CD14-positive monocyte (primary cell): ENCODE measurements around the gene FBXL22. TPM values are rescaled to one million over a fixed set of nuclear protein-coding genes. Genes with fewer than 3 reads are reported as not detected.

ENCODE experiments used
- DNase-seq, 3 donors: peaks; one replicate each; pipeline ENCODE4 v3.0.0-alpha.2; 2011 to 2022
- H2AFZ ChIP-seq: 2 replicates; pipeline ENCODE4 v1.6.0; 2012; ENCODE audit warnings: mild to moderate bottlenecking, low read depth, low read length, inconsistent platforms; ENCODE audit not compliant: insufficient read depth, poor library complexity, severe bottlenecking
- H3K27ac ChIP-seq, 2 donors: 1 replicate in 1 of 2; 2 replicates in 1 of 2; pipeline ENCODE4 v1.5.1; 2012 to 2013; ENCODE audit warnings: low read length in 2 of 2, control low read depth in 1 of 2, inconsistent platforms in 1 of 2, low read depth in 1 of 2, mild to moderate bottlenecking in 1 of 2
- H3K27me3 ChIP-seq, 2 donors: one replicate each; pipeline versions ENCODE4 v1.6.0 to v1.6.1; 2011 to 2013; ENCODE audit warnings: low read length in 2 of 2; ENCODE audit not compliant: control insufficient read depth in 2 of 2, insufficient read depth in 2 of 2
- H3K36me3 ChIP-seq, 2 donors: replicated peaks in 1 of 2; 1 replicate in 1 of 2; 2 replicates in 1 of 2; pipeline versions ENCODE4 v1.5.1 to v1.6.1; 2012 to 2013; ENCODE audit warnings: low read length in 2 of 2, control low read depth in 1 of 2, inconsistent platforms in 1 of 2, mild to moderate bottlenecking in 1 of 2; ENCODE audit not compliant: insufficient read depth in 2 of 2, control insufficient read depth in 1 of 2
- H3K4me1 ChIP-seq, 2 donors: 1 replicate in 1 of 2; 2 replicates in 1 of 2; pipeline versions ENCODE4 v1.5.1 to v1.6.1; 2012 to 2013; ENCODE audit warnings: low read length in 2 of 2, control low read depth in 1 of 2, inconsistent platforms in 1 of 2, mild to moderate bottlenecking in 1 of 2, moderate library complexity in 1 of 2; ENCODE audit not compliant: insufficient read depth in 2 of 2, control insufficient read depth in 1 of 2
- H3K4me2 ChIP-seq: replicated peaks from 2 replicates; pipeline ENCODE3; 2012; ENCODE audit warnings: low read length, moderate library complexity, mild to moderate bottlenecking; ENCODE audit not compliant: poor library complexity, severe bottlenecking; ENCODE audit errors: extremely low read depth
- H3K4me3 ChIP-seq, 3 experiments: fragments of 200-600 bp in 1 of 3; sonication (generic) in 1 of 3; replicated peaks in 1 of 3; 1 replicate in 2 of 3; 2 replicates in 1 of 3; pipeline ENCODE4 v1.5.1; 2011 to 2013; ENCODE audit warnings: low read length in 3 of 3, mild to moderate bottlenecking in 3 of 3, control low read depth in 2 of 3, low read depth in 2 of 3, inconsistent platforms in 1 of 3, moderate library complexity in 1 of 3
- H3K79me2 ChIP-seq: 2 replicates; pipeline ENCODE4 v1.6.0; 2012; ENCODE audit warnings: mild to moderate bottlenecking, control low read depth, inconsistent platforms, low read length, moderate library complexity; ENCODE audit not compliant: insufficient read depth
- H3K9ac ChIP-seq: 2 replicates; pipeline ENCODE4 v1.6.0; 2017; ENCODE audit warnings: low read length, mild to moderate bottlenecking; ENCODE audit not compliant: insufficient read depth, poor library complexity, severe bottlenecking
- H3K9me3 ChIP-seq, 2 donors: replicated peaks in 1 of 2; 1 replicate in 1 of 2; 2 replicates in 1 of 2; pipeline versions ENCODE4 v1.5.1 to v1.6.1; 2012 to 2013; ENCODE audit warnings: low read length in 2 of 2, control low read depth in 1 of 2; ENCODE audit not compliant: control insufficient read depth in 1 of 2, insufficient read depth in 1 of 2
- H4K20me1 ChIP-seq: 2 replicates; pipeline ENCODE4 v1.6.0; 2012; ENCODE audit warnings: mild to moderate bottlenecking, low read length, control low read depth, moderate library complexity; ENCODE audit not compliant: insufficient read depth
- H3K27ac Mint-ChIP-seq, 7 donors: one replicate each; pipeline ENCODE4 v1.8.0; 2020; ENCODE audit warnings: mild to moderate bottlenecking in 7 of 7, mixed read lengths in 7 of 7, moderate library complexity in 6 of 7, inconsistent platforms in 2 of 7
- H3K27me3 Mint-ChIP-seq, 3 donors: one replicate each; pipeline ENCODE4 v1.8.0; 2021 to 2022; ENCODE audit warnings: low read depth in 3 of 3, mild to moderate bottlenecking in 3 of 3, mixed read lengths in 3 of 3, moderate library complexity in 3 of 3, inconsistent platforms in 1 of 3
- H3K36me3 Mint-ChIP-seq, 2 donors: one replicate each; pipeline ENCODE4 v1.8.0; 2020; ENCODE audit warnings: mixed read lengths in 2 of 2, inconsistent platforms in 1 of 2, mild to moderate bottlenecking in 1 of 2
- H3K4me1 Mint-ChIP-seq: one replicate; pipeline ENCODE4 v1.8.0; 2020; ENCODE audit warnings: mild to moderate bottlenecking, mixed read lengths
- H3K4me3 Mint-ChIP-seq, 2 donors: one replicate each; pipeline ENCODE4 v1.8.0; 2020; ENCODE audit warnings: mild to moderate bottlenecking in 2 of 2, mixed read lengths in 2 of 2, moderate library complexity in 1 of 2
- H3K9me3 Mint-ChIP-seq, 7 donors: one replicate each; pipeline ENCODE4 v1.8.0; 2020 to 2022; ENCODE audit warnings: mixed read lengths in 7 of 7, mild to moderate bottlenecking in 6 of 7, moderate library complexity in 6 of 7, inconsistent platforms in 2 of 7
- WGBS: methylation state at CpG from one replicate; pipeline ENCODE4 v1.1.5; 2013; ENCODE audit warnings: missing lambda C conversion rate; ENCODE audit not compliant: insufficient coverage; 5-methylcytosine and 5-hydroxymethylcytosine counted together
- intact Hi-C, 2 donors: fragments of 100-400 bp; cut with micrococcal nuclease; formaldehyde crosslinking; loops; one replicate each; pipeline versions ENCODE4 v1.15.0 to v1.15.1; 2023
- polyA plus RNA-seq, 3 donors: library from polyadenylated mRNA; depleted of rRNA in 1 of 3; unstranded in 2 of 3; stranded (reverse) in 1 of 3; fragments of 300-500 nt in 2 of 3; fragments of >200 nt in 1 of 3; fragmentation: Illumina TruSeq in 2 of 3; gene quantifications; 1 replicate in 2 of 3; 2 replicates in 1 of 3; pipeline ENCODE4 v1.2.3, GENCODE V29; 2012 to 2021
- TF ChIP-seq, protein P1 (sequence below): fragments of 200-600 bp; IDR thresholded peaks from one replicate; pipeline ENCODE4 v1.8.0; 2022; ENCODE audit warnings: antibody characterized with exemption, mild to moderate bottlenecking

The FBXL22 gene
- polyA plus RNA-seq, 3 donors: 0.04 TPM; not detected in 2

DNA sequence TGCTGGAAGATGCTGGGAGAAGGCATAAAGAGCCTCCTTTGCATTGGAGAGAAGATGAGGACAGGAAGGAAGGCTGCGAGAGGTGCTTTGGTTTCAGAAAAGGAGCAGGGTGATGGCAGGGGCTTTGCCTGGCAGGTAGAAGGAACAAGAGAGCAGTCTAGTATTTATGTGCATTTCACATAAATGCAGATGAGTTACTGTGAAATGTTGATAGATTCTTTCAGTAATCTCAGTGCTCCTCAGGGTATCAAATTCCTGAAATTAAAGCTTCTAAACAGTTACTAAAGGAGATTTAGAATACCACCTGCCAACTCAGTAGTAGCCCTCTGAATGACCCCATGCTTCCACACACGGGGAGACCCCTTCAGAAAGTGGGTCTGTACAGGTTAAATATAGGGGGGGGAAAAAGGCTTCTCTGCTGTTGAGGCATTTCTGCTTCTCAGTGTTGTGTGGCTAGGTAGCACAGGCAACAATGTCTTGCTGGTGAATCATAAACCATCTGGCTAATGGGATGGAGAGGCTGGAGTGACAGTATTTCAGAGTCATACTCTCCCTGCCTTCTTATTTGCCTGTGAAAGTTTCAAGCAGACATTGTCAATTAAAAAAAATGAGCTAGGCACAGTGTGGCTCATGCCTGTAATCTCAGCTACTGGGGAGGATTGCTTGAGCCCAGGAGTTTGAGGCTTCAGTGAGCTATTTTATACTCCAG is 14.3 kb upstream of the FBXL22 start:
- intact Hi-C loops: loop anchor here in 1 of 2 donors (10.0 kb wide), 1 partner anchor 62 kb away; no protein-coding TSS in a partner anchor
- H3K9ac ChIP-seq: no peak overlapping the region
- Mint-ChIP-seq H3K9me3 (no peaks in the 10 kb centered on the region), H3K27ac (peak overlapping the region in 4 of 7 donors; percentile 4 to 68 (median 40)), H3K4me1 (no peaks in the 10 kb centered on the region), H3K27me3 (no peaks in the 10 kb centered on the region), H3K4me3 (no peak overlapping the region), H3K36me3 (peaks cover 64 to 84% of the 10 kb centered on the region in 2 donors)
- H3K27me3 ChIP-seq: no peaks in the 10 kb centered on the region
- WGBS: 100% methylated on average over 2 of the region's 2 CpGs
- H4K20me1 ChIP-seq: peaks cover 97% of the 10 kb centered on the region
- peaks cover 52% of the 10 kb centered on the region for H3K79me2 ChIP-seq
- no peak overlapping the region for H3K4me3 ChIP-seq
- no peaks in the 10 kb centered on the region for H3K4me1 ChIP-seq
- peak overlapping the region in 1 of 2 donors; percentile 34 for H3K27ac ChIP-seq
- H2AFZ ChIP-seq: no peak overlapping the region
- TF ChIP-seq, protein P1, sequence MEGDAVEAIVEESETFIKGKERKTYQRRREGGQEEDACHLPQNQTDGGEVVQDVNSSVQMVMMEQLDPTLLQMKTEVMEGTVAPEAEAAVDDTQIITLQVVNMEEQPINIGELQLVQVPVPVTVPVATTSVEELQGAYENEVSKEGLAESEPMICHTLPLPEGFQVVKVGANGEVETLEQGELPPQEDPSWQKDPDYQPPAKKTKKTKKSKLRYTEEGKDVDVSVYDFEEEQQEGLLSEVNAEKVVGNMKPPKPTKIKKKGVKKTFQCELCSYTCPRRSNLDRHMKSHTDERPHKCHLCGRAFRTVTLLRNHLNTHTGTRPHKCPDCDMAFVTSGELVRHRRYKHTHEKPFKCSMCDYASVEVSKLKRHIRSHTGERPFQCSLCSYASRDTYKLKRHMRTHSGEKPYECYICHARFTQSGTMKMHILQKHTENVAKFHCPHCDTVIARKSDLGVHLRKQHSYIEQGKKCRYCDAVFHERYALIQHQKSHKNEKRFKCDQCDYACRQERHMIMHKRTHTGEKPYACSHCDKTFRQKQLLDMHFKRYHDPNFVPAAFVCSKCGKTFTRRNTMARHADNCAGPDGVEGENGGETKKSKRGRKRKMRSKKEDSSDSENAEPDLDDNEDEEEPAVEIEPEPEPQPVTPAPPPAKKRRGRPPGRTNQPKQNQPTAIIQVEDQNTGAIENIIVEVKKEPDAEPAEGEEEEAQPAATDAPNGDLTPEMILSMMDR: no peak
- no peak overlapping the region for H3K4me2 ChIP-seq
- no peak for DNase-seq
- H3K9me3 ChIP-seq: no peaks in the 10 kb centered on the region
- H3K36me3 ChIP-seq: peaks cover 87 to 97% of the 10 kb centered on the region in 2 donors

DNA sequence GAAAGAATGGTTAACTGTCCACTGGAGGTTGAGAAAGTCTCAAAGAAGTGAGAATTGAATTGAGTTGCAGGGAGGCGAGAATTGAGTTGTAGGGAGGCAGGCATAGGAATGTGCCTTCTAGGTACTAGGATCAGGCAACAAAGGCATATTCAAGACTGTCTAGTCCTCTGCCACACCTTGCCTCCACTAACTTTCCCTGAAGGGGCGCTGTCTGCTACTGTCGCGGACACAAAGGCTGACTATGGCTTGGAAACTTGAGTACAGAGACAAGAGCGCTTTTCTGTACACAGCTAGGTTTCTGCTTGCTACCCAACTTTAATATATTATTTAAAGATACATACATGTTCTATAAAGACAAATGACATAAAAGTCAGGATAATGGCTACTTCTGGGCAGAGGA is 10.4 kb upstream of the FBXL22 start:
- Mint-ChIP-seq H3K4me1 (no peaks in the 10 kb centered on the region), H3K9me3 (no peaks in the 10 kb centered on the region), H3K27ac (peak overlapping the region in 2 of 7 donors; percentile 23 to 79), H3K36me3 (peaks cover 83 to 96% of the 10 kb centered on the region in 2 donors), H3K4me3 (no peak overlapping the region), H3K27me3 (no peaks in the 10 kb centered on the region)
- H3K36me3 ChIP-seq: peaks cover 95 to 100% of the 10 kb centered on the region in 2 donors
- H4K20me1 ChIP-seq: peaks cover 100% of the 10 kb centered on the region
- no peak overlapping the region for H3K4me3 ChIP-seq
- intact Hi-C loops: loop anchor here in 1 of 2 donors (10.0 kb wide), 1 partner anchor 58 kb away; no protein-coding TSS in a partner anchor
- no peaks in the 10 kb centered on the region for H3K9me3 ChIP-seq
- DNase-seq: no peak
- 100% methylated on average over 1 of the region's 5 CpGs for WGBS
- H3K79me2 ChIP-seq: peaks cover 43% of the 10 kb centered on the region
- H2AFZ ChIP-seq: no peak overlapping the region
- H3K9ac ChIP-seq: no peak overlapping the region
- H3K27ac ChIP-seq: peak overlapping the region in 1 of 2 donors; percentile 32
- H3K4me1 ChIP-seq: no peaks in the 10 kb centered on the region
- TF ChIP-seq, protein P1: no peak
- H3K27me3 ChIP-seq: no peaks in the 10 kb centered on the region
- H3K4me2 ChIP-seq: no peak overlapping the region
